GM19328 (cell line): Measurements from ENCODE around the gene ARMC7.

Experiments
- ATAC-seq: cut with Tn5 transposase; IDR thresholded peaks from one replicate; pipeline ENCODE4 v1.9.1; 2021; ENCODE audit warnings: mild to moderate bottlenecking, moderate library complexity; ENCODE audit not compliant: unreplicated experiment

ARMC7 gene

GRCh38 chr17:75077496-75078283 is 32.1 kb upstream of the ARMC7 start:
- no peak for ATAC-seq

DNA sequence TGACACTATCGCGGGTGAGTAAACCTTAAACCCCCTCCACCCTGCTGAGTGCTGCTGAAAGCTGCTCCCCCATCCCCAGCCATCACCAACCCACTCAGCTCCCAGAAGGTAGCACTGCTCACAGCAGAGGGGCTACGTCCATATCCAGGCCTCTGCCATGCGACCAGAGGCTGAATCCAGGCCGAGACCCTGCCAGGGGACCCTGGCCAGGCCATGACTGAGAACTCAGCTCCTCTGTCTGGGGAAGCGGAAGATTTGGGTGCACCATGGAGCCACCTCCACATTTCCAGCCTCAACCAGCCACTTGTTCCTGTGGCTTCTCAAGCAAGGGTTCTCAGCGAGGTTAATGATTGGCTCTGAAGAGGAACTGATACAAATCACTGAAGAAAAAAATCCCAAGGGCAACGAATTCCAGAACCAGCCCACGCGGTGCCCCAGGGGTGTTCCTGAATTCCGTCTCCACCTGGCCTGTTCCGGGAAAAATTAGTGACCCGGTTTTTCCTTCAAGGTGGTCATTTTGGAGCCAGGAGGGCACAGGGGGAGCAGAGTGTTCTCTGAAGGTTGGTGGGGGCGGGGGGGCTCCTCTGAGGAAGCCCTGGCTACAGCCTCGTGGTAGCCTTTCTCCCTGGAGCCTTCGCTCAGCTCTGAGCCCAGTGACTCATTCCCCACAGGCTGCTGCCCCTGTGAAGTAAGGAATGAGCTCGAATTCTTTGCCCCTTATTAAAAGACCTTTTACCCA is 31.3 kb upstream of the ARMC7 start:
- no peak for ATAC-seq

DNA sequence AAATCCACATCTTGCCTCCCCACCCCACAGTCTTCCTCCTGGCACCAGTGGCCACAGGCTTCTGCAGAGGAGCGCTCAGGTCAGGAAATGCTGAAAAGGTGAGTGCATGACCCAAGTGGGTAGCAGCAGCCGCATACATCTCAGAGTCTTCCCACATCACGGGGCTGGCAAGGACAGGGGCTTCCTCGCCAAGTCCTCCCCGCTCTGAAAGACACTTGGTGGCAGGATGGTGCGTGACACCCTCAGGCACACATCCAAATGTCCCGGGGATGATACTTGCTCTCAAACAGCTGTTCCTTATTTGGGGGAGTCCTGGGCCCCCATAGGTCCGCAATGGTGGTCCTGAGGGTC is 30.8 kb upstream of the ARMC7 start:
- no peak for ATAC-seq

GRCh38 chr17:75081611-75082540 is 27.9 kb upstream of the ARMC7 start:
- no peak for ATAC-seq

DNA sequence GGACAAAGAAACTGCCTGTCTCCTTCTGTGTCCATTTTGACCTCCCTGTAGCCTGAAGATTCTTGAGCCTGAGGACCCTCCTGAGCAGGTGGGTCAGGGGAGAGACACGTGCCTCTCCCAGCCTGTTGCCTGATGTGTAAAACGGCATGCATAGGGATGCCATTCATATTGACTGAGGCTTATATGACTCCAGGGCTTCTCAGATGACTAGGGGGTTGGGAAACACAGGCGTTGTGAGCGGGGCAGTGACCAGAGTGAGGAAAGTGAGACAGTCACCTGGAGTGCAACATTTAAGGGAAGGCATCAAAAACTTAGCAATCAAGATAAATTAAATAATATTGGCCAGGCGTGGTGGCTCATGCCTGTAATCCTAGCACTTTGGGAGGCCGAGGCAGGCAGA is 27.1 kb upstream of the ARMC7 start:
- no peak for ATAC-seq

GRCh38 chr17:75084039-75084660 is 25.6 kb upstream of the ARMC7 start:
- ATAC-seq, result no peak

DNA sequence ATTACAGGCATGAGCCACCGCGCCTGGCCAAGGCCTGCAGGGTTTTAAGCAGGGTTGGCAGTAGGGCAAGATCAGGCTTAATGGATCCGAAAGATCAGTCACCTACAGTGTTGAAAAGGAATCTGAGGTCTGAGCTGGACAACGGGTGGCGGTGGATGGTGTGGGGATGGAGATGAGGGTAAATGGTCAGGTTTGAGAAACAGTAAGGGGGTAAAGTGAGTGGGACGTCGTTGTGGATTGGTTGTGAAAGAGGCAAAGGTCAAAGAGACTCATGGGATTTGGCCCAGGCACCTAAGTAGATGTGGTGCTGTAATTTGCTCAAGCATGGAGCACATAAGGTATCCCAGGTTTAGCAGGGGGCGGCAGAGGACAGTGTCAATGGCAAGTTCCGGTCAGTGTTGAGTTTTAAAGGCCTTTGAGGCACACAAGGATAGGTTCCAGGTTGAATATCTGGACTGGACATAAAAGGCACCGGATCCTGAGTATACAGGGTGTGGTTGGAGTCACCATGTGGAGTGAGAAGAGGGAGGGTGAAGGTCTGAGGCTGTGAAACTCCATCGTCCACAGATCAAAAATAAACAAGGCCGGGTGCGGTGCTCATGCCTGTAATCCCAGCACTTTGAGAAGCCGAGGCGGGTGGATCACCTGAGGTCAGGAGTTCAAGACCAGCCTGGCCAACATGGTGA is 23.1 kb upstream of the ARMC7 start:
- ATAC-seq, result no peak

DNA sequence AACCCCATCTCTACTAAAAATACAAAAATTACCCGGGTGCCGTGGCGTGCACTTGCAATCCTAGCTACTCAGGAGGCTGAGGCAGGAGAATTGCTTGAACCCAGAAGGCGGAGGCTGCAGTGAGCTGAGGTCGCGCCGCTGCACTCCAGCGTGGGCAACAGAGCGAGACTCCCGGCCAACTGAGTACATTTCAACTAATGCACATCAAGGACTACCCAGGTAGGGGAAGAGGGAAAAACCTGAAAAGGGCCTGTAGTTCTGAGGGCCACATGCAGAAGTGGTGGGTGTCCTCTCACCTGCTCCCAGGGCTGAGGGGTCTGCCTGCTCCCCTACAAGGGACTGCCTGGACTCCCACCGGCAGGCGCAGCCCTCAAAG is 22.6 kb upstream of the ARMC7 start:
- ATAC-seq, result no peak

- no peak for ATAC-seq
These were observed 22.0 kb upstream of the ARMC7 start, which contains the start of gene SLC16A5 for GRCh38 chr17:75087558-75088453. TSS of gene SLC16A5 (plus strand) at chr17:75087954. CDS start at chr17:75093637, 5,683 bp downstream.

DNA sequence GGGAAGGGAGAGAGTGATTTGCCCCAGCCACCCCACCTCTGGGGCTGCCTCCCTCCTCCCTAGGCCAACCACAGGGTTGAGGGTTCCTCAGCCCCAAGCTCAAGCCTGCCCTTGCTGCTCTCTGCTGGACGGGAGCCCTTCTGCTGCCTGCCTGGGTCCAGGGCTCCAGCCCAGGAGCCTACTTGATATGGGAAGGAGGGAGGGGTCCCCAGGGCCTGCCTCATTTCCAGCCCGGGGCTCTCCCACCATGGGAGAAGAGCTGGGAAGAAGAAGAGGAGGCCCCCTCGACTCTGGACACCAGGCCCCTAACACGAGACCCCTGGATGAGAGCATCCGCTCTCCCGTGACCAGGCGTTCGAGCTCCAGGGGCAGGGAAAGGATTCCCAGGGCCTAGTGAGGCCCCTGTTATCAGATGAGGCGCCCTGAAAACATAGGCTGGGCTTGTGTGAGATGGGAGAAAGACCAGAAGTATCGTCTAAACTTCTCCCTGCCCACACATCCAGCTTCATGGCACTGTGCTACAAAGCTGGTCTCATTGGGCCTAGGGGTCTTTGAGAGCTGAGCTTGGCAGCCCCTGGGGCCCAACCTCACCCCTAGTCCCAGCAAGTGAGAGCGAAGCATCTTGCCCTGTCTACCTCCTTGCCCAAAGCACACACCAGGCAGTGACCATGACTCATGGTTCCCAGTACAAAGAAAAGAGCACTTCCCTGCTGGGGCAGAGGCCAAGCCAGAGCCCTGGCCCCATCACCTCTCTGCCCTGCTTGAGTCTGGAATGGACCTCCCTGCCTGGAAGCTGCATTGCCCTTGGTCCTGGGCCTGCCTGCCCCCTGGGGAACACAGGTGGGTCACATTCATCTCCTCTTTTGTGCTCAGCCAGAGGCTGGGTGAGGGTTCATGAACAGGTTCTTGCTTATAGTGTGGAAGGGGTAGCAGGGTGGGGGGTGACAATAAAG is 21.0 kb upstream of the ARMC7 start:
- ATAC-seq, result no peak

DNA sequence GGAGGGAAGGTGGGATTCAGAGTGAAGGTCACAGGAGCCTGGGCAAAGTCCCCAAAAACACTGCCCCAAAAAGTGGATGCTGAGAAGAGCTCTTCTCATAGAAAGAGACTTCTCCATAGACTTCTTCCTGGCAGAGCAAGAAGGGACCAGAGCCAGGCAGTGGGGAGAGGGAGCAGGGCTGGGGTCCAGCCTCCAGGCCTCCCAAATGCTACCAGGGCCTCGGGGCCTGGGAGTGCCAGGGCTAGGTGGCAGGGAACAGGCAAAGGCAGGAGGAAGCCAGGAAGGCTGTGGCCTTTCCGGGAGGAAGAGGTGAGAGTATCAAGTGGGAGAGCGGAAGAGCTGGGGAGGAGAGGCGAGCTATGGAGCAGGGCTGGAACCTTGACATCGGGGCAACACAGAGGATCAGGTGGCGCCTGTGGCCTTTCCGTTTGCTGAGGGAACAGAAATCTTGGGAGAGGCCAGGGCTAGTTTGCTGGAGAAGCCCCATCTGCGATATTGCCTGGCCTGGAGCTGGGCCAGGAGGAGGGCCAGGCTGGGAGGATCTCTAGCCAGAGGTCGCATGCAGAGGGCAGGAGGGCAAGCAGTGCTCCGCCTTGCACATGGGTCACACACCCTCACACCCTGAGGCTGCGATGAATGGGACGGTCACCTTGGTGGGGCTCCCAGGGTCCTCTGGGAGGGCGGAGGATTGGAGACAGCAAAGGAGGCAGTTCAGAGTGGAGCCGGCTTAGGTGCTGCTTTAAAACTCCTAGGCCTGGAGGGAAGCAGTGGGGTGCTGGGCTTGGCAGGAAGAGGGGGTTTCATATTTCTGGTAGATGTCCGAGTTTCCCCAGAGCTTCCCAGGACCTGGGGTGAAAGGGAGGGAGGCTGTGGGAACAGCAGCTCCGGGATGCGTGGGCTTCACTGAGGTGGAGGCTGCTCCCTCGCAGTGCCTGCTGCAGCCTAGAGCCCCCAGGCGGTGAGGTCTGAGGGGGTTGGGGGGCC is 18.6 kb upstream of the ARMC7 start:
- ATAC-seq, result no peak

DNA sequence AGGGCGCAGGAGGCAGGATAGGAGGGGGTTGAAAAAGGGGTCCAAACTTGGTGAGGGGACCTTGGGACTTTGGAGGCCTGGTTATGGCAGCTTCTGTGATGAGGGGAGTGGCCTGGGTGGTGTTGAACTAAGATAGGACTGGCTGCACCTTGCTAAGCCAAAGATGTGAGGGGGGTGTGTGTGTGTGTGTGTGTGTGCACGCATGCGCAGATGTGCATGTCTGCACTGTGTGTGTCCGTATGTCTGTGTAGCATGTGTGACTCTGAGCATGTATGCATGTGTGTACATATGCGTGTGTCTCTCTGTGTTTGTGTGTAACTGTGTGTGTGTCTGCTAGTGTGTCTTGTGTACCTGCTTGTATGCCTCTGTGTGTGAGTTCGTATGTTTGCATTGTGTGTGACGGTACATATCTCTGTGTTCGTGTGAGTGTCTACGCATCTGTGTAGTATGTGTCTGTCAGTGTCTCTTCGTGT is 17.9 kb upstream of the ARMC7 start:
- no peak for ATAC-seq

DNA sequence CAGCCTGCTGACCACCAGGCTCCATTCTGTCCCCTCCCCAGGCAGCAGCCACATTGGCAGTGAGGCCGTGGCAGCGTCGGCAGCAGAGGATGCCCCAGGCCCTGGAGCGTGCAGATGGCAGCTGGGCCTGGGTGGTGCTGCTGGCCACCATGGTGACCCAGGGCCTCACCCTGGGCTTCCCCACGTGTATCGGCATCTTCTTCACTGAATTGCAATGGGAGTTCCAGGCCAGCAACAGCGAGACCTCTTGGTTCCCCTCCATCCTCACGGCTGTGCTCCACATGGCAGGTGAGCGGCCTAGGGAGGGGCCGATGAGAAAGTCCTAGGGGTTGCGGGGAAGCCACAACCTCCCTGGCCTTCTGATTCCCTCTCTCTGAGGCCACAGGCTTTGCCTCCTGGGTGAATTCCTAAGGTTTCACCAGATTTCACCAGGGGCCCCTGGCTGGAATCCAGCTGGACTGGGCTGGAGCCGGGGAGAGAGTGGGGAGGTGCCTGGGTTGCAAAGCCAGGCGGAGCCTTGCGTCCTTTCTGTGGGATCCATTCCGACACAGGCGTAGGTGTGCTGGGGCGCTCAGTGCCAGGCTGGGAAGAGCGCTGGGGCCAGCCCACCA is 16.1 kb upstream of the ARMC7 start:
- no peak for ATAC-seq

DNA sequence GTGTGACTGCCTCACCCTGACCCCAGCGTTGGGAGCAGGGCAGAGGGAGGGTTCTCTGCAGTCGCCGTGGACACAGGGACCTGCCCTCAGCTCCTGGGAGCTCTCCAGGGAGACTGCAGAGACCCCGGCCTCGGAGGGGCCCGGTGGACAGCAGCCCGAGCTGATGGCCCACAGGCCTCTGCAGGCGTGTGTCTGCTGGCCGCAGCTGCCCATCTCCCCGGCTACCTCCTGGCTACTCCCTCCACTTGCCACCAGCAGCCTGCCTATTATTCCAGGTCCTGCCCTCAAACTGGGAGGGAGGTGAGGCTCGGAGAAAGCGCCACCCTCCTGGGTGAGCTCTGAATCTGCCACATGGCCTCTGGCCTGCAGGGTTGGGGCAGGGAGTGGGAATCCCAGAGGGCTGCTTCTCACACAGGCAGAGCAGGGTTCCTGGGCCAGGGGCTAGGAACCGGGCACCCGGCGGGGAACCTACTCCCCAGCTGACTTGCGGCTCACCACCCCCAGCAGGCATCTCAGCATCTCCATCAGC is 14.8 kb upstream of the ARMC7 start:
- ATAC-seq, result no peak

DNA sequence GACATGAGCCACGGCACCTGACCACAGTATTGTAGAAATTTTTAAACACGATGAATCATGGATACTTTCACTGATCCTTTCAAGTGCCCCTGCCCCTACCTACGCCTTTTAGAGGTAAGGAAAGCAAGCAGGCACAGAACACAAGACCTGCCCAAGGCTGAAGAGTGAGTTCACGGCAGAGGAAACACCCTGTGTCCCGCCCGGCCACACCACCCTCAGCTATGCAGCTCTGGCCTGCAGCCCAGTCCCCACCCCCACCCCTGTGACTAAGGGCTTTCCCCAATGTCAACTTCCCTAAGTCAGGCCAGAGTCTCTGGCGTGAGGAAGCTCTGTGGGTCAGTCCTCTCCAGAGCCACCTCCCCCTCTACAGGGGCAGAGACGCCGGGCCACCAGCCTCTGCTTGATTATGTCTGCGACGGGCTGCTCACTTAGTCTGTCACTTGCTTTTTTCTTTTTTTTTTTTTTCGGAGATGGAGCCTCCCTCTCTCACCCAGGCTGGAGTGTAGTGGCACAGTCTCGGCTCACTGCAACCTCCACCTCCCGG is 13.6 kb upstream of the ARMC7 start:
- no peak for ATAC-seq

GRCh38 chr17:75097865-75098264 is 11.9 kb upstream of the ARMC7 start:
- ATAC-seq, result no peak
